GM12878 (cell line): ENCODE measurements around the gene WWOX. TPM values are rescaled to one million over a fixed set of nuclear protein-coding genes. Genes with fewer than 3 reads are reported as not detected.

Source experiments
- ATAC-seq: fragments of 200-7000 bp; cut with Tn5 transposase; 3 replicates; pipeline ENCODE4 v1.9.1; 2020; ENCODE audit warnings: mild to moderate bottlenecking, moderate library complexity
- BruUV-seq: library from RNA; stranded (reverse); fragments of 400-500 nt; replicated peaks from 2 replicates; lab custom pipeline; 2021; lab: Mats Ljungman, UMichigan
- CTCF ChIA-PET: fragments of 300-600 bp; sonication (Branson Sonifier 250); formaldehyde crosslinking; extraction: SDS; loops from one replicate; lab custom pipeline; 2021; ENCODE audit warnings: inconsistent platforms; lab: Yijun Ruan, JAX
- POLR2A ChIA-PET: fragments of 350-600 bp; formaldehyde crosslinking; extraction: SDS; loops from one replicate; lab custom pipeline; 2021; ENCODE audit warnings: inconsistent platforms; lab: Charles Lee
- RAD21 ChIA-PET: fragments of 300-600 bp; sonication (Branson Sonifier 250); formaldehyde crosslinking; loops from one replicate; lab custom pipeline; 2023; ENCODE audit warnings: antibody characterized with exemption; ENCODE audit not compliant: unreplicated experiment; lab: Charles Lee
- SMC1A ChIA-PET: fragments of 300-600 bp; sonication (Branson Sonifier 250); formaldehyde crosslinking; loops from one replicate; lab custom pipeline; 2023; ENCODE audit not compliant: unreplicated experiment, uncharacterized antibody; lab: Charles Lee
- DNase-seq: peaks from one replicate; pipeline ENCODE4 v3.0.0-alpha.2; 2011; ENCODE audit warnings: low read depth, low spot score
- FAIRE-seq: peaks from 3 replicates; lab custom pipeline; 2011; peaks lifted over from hg19 to GRCh38; lab: Jason Lieb, UNC
- H2AFZ ChIP-seq: 2 replicates; pipeline ENCODE4 v1.6.0; 2011; ENCODE audit warnings: low read depth, low read length, control low read depth; ENCODE audit not compliant: control insufficient read depth
- H3K27ac ChIP-seq: 2 replicates; pipeline ENCODE4 v1.5.1; 2011; ENCODE audit warnings: control low read depth; ENCODE audit not compliant: control insufficient read depth, insufficient read depth
- H3K27me3 ChIP-seq, 2 experiments: replicated peaks in 1 of 2; 2 replicates each; pipeline versions ENCODE4 v1.6.0 to v1.6.1; 2011; ENCODE audit warnings: low read length in 1 of 2; ENCODE audit not compliant: control insufficient read depth in 2 of 2, insufficient read depth in 2 of 2
- H3K36me3 ChIP-seq, 2 experiments: 2 replicates each; pipeline ENCODE4 v1.5.1; 2011; ENCODE audit warnings: low read length in 1 of 2; ENCODE audit not compliant: control insufficient read depth in 2 of 2, insufficient read depth in 2 of 2
- H3K4me1 ChIP-seq: 2 replicates; pipeline ENCODE4 v1.6.1; 2011; ENCODE audit warnings: mild to moderate bottlenecking, low read length, moderate library complexity, mixed read lengths; ENCODE audit not compliant: control insufficient read depth, insufficient read depth
- H3K4me2 ChIP-seq: 2 replicates; pipeline ENCODE4 v1.6.0; 2011; ENCODE audit warnings: control low read depth; ENCODE audit not compliant: control insufficient read depth, insufficient read depth
- H3K4me3 ChIP-seq: fragments of 200-600 bp; sonication (generic); 2 replicates; pipeline ENCODE4 v1.5.1; 2016
- H3K79me2 ChIP-seq: 2 replicates; pipeline ENCODE4 v1.6.0; 2011; ENCODE audit warnings: low read length; ENCODE audit not compliant: control insufficient read depth, insufficient read depth
- H3K9ac ChIP-seq: 2 replicates; pipeline ENCODE4 v1.8.0; 2011; ENCODE audit warnings: low read length, control low read depth, mixed read lengths; ENCODE audit not compliant: control insufficient read depth, insufficient read depth
- H3K9me3 ChIP-seq: replicated peaks from 3 replicates; pipeline ENCODE4 v1.5.1; 2011; ENCODE audit warnings: mild to moderate bottlenecking, low read length; ENCODE audit not compliant: control insufficient read depth, insufficient read depth
- H4K20me1 ChIP-seq: 2 replicates; pipeline ENCODE4 v1.6.0; 2011; ENCODE audit not compliant: control insufficient read depth, insufficient read depth
- BMI1 ChIP-seq: fragments of 450-650 bp; IDR thresholded peaks from 2 replicates; pipeline ENCODE4 v1.6.1; 2016; ENCODE audit warnings: mild to moderate bottlenecking, moderate library complexity, borderline replicate concordance
- CHD4 ChIP-seq: fragments of 200-600 bp; sonication (generic); IDR thresholded peaks from 2 replicates; pipeline ENCODE4 v1.6.1; 2016; ENCODE audit warnings: mild to moderate bottlenecking
- IKZF1 ChIP-seq: fragments of 450-650 bp; conservative IDR thresholded peaks from 2 replicates; pipeline ENCODE4 v1.6.1; 2017; ENCODE audit warnings: antibody characterized with exemption, mild to moderate bottlenecking
- POU2F2 ChIP-seq: IDR thresholded peaks from 3 replicates; pipeline ENCODE4 v1.6.1; 2011; ENCODE audit warnings: low read depth, mild to moderate bottlenecking, low read length, borderline replicate concordance
- RAD51 ChIP-seq: fragments of 450-650 bp; IDR thresholded peaks from 2 replicates; pipeline ENCODE4 v1.6.1; 2016; ENCODE audit warnings: moderate library complexity, mild to moderate bottlenecking, inconsistent platforms
- SUPT20H ChIP-seq: IDR thresholded peaks from 2 replicates; pipeline ENCODE4 v1.6.1; 2011; ENCODE audit warnings: low read depth, mild to moderate bottlenecking, low read length, moderate library complexity, borderline replicate concordance; ENCODE audit not compliant: control insufficient read depth
- ZZZ3 ChIP-seq: IDR thresholded peaks from 2 replicates; pipeline ENCODE4 v1.6.1; 2011; ENCODE audit warnings: low read depth; ENCODE audit not compliant: control insufficient read depth, insufficient read length
- WGBS: methylation state at CpG from one replicate; pipeline ENCODE4 v1.1.6; 2016; ENCODE audit warnings: low lambda C conversion rate; ENCODE audit not compliant: insufficient replicate concordance, insufficient coverage; ENCODE audit errors: missing lambda C conversion rate; 5-methylcytosine and 5-hydroxymethylcytosine counted together
- in situ Hi-C: fragments of 300-500 bp; cut with MboI; formaldehyde crosslinking; loops from 9 replicates; pipeline ENCODE4 v1.14.3; 2018; ENCODE audit warnings: mixed read lengths
- intact Hi-C: fragments of 100-400 bp; cut with micrococcal nuclease; formaldehyde crosslinking; loops from one replicate; pipeline ENCODE4 v1.14.2; 2022; ENCODE audit not compliant: unreplicated experiment
- polyA plus RNA-seq, 11 experiments: library from polyadenylated mRNA; depleted of rRNA in 4 of 11; unstranded in 6 of 11; stranded (reverse) in 5 of 11; fragments of >200 nt; fragmentation: Nextera tagmentation in 4 of 11; fragmentation: Illumina TruSeq in 1 of 11; extraction: Ambion mirVana in 4 of 11; extraction: Trizol in 1 of 11; gene quantifications; 1 replicate in 1 of 11; 2 replicates in 10 of 11; pipeline versions ENCODE4 v1.2.1 to v1.2.3, GENCODE V29; 2011 to 2016; ENCODE audit warnings: inconsistent platforms in 2 of 11, missing spikeins in 2 of 11, low read depth in 1 of 11
- total RNA-seq, 4 experiments: library from RNA; depleted of rRNA in 3 of 4; stranded (reverse); fragments of >200 nt in 3 of 4; fragmentation: Illumina TruSeq in 1 of 4; extraction: Trizol in 1 of 4; gene quantifications; 2 replicates each; pipeline versions ENCODE4 v1.2.1 to v1.2.3, GENCODE V29; 2013 to 2021
- TF ChIP-seq, protein P1 (sequence below): IDR thresholded peaks from 2 replicates; pipeline ENCODE4 v1.6.1; 2011; ENCODE audit warnings: borderline replicate concordance, low read depth, mild to moderate bottlenecking, moderate library complexity, low read length; ENCODE audit not compliant: insufficient read depth, poor library complexity, severe bottlenecking
- TF ChIP-seq, protein P2 (sequence below): fragments of 450-650 bp; IDR thresholded peaks from 2 replicates; pipeline ENCODE4 v1.6.1; 2018; ENCODE audit warnings: mild to moderate bottlenecking, low read depth, moderate library complexity; ENCODE audit not compliant: partially characterized antibody

The WWOX gene
- total and polyA plus RNA-seq, 10 of the 15 experiments (the other 5 are each of a cell fraction or from before 2014, with no cell fraction given): 2.8 to 24.4 (median 17.8) TPM

DNA sequence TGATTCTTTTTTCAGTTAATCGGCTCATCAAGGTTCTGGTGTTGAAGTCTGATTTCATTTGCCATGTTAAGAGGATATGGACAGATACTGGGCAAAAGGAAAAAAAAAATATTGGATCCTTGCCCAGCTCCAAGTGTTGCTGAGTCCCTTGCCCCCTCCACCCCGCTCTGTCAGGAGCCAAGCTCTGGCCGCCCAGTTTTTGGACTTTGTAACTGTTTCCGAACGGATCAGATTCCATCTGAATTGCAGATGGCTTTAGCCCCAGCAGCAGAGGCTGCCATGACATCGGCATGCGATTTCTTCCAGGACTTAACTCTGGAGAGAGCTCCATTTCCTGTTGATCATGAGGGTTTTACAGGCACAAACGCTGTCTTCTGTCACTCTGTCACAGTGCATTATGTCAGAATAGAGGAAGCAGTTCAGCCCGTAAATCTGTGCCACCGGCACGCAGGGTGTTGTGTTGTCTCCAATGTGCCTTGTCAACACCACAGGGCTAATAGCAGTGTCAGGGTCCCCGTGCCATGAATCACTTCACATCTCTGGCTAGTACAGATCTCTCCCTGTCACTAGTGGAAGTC is 885.5 kb downstream of the WWOX start:
- ChIA-PET SMC1A (no interaction called here), RAD21 (no interaction called here), CTCF (no interaction called here), POLR2A (no interaction called here)
- TF ChIP-seq RAD51: no peak
- no peak for TF ChIP-seq CHD4
- TF ChIP-seq, protein P1, sequence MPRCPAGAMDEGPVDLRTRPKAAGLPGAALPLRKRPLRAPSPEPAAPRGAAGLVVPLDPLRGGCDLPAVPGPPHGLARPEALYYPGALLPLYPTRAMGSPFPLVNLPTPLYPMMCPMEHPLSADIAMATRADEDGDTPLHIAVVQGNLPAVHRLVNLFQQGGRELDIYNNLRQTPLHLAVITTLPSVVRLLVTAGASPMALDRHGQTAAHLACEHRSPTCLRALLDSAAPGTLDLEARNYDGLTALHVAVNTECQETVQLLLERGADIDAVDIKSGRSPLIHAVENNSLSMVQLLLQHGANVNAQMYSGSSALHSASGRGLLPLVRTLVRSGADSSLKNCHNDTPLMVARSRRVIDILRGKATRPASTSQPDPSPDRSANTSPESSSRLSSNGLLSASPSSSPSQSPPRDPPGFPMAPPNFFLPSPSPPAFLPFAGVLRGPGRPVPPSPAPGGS: no peak
- TF ChIP-seq BMI1: no peak
- TF ChIP-seq POU2F2: no peak
- TF ChIP-seq IKZF1: no peak
- no peak for TF ChIP-seq ZZZ3
- TF ChIP-seq SUPT20H: no peak
- TF ChIP-seq, protein P2, sequence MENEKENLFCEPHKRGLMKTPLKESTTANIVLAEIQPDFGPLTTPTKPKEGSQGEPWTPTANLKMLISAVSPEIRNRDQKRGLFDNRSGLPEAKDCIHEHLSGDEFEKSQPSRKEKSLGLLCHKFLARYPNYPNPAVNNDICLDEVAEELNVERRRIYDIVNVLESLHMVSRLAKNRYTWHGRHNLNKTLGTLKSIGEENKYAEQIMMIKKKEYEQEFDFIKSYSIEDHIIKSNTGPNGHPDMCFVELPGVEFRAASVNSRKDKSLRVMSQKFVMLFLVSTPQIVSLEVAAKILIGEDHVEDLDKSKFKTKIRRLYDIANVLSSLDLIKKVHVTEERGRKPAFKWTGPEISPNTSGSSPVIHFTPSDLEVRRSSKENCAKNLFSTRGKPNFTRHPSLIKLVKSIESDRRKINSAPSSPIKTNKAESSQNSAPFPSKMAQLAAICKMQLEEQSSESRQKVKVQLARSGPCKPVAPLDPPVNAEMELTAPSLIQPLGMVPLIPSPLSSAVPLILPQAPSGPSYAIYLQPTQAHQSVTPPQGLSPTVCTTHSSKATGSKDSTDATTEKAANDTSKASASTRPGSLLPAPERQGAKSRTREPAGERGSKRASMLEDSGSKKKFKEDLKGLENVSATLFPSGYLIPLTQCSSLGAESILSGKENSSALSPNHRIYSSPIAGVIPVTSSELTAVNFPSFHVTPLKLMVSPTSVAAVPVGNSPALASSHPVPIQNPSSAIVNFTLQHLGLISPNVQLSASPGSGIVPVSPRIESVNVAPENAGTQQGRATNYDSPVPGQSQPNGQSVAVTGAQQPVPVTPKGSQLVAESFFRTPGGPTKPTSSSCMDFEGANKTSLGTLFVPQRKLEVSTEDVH: no peak
- Histone ChIP-seq H3K27me3 (no peaks in the 10 kb centered on the region), H3K4me2 (no peak overlapping the region), H3K36me3 (no peaks in the 10 kb centered on the region), H3K9me3 (no peaks in the 10 kb centered on the region), H3K79me2 (no peaks in the 10 kb centered on the region), H2AFZ (no peak overlapping the region), H3K9ac (no peak overlapping the region), H3K4me3 (no peak overlapping the region), H3K27ac (no peak overlapping the region), H4K20me1 (no peaks in the 10 kb centered on the region), H3K4me1 (peaks cover 7% of the 10 kb centered on the region)
- no TSS peak for BruUV-seq
- FAIRE-seq (no peak), ATAC-seq (no peak), DNase-seq (no peak)
- WGBS: 47% methylated on average over 12 of the region's 12 CpGs
- in situ Hi-C loops: no loop called here
- intact Hi-C loops: no loop called here
